Left forelimb (tissue), 1 donor: ENCODE data around the gene LSM12.

Experiments
- DNase-seq: peaks from one replicate; pipeline ENCODE4 v3.0.0-alpha.2; 2018; ENCODE audit warnings: low spot score

The LSM12 gene

DNA sequence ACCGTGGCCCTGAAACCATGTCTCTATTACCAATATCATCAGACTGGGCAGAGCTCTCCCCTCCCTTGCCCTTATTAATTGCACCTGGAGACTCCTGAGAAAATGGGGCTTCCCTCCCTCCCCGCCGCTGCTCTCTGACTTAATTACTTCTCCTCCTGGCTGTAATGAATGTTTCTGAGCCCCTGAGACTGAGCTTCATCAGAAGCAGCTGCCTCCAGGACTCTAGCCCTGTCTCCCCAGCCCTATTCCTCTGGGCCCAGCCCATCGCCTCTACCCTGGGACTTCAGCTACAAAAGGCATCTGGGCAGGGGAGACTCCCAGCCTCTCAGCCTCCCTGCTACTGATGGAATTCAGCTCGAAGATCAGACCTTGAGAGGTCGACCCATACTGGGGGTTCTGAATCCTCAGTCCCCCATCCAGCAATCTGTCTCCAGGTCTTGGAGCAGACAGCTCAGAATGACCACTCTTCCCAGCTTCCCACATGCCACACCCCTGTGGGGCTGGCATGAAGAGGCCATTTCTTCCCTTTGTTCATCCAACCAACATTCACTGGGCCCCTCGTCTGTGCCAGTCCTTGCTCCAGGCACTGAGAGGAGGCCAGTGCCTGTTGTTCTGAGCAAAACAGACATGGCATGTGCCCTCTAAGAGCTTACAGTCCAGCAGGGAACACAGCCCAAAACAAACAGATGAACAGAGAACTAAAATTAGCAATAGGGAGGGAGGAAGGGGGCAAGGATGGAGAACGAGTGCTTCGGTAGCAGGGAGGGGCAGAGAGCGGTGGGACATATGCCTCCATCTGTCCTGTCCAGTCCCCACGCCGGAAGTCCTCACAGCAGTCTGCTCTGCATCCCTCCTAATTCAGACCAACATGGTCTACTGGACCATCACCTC lies 79.1 kb downstream of the LSM12 start:
- DNase-seq: no peak

DNA sequence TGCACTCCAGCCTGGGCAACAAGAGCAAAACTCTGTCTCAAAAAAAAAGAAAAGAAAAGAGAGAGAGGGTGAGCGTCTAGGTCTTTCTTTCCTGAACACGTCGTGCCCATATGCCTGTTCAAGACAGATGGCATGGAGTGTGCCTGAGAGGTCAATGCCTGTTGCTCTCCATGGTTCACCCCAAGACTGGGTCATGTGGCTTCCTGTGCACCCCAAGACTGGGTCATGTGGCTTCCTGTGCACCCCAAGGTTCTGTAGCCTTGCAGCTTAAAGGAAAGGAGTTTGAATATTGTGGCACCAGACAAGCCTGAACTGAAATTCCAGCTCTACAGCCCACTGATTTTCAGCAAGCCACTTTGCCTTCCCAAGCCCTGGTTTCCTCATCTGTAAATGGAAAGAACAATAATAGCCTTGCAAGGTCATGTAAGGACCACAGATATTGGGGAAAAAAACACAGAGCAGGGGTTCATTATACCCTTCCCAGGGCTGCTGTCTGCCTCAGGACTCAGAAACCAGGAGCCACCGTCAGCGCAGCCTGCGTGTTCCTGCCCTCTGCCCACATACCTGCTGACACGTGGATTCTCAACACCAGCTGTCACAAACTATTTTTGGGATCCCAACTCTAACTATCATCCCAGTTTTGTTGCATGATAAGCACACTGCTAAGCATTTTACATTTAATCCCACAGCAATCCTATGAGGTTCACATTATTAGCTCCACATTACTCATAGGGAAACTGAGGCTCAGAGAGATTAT lies 80.1 kb downstream of the LSM12 start:
- DNase-seq: no peak

DNA sequence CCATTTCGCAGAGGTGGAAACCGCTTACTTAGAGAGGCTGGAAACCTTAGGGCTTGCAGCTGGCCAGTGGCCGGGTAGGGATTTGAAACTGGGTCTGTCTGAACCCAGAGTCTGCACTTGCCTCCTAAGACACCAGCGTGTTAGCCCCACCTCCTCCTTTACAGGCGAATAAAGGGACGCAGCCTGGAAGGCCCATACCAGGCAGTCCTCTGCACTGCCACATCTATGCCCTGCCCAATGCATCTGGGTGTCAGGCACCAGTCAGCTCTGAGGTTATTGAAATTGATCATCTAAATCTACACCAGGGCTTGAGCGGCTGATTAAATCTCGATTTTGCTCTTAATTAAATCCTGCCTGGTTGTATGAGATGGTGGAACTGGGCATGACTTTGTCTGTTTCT lies 82.0 kb downstream of the LSM12 start:
- DNase-seq: no peak
